ENCODE data around the gene RBM8A.

RBM8A gene

DNA sequence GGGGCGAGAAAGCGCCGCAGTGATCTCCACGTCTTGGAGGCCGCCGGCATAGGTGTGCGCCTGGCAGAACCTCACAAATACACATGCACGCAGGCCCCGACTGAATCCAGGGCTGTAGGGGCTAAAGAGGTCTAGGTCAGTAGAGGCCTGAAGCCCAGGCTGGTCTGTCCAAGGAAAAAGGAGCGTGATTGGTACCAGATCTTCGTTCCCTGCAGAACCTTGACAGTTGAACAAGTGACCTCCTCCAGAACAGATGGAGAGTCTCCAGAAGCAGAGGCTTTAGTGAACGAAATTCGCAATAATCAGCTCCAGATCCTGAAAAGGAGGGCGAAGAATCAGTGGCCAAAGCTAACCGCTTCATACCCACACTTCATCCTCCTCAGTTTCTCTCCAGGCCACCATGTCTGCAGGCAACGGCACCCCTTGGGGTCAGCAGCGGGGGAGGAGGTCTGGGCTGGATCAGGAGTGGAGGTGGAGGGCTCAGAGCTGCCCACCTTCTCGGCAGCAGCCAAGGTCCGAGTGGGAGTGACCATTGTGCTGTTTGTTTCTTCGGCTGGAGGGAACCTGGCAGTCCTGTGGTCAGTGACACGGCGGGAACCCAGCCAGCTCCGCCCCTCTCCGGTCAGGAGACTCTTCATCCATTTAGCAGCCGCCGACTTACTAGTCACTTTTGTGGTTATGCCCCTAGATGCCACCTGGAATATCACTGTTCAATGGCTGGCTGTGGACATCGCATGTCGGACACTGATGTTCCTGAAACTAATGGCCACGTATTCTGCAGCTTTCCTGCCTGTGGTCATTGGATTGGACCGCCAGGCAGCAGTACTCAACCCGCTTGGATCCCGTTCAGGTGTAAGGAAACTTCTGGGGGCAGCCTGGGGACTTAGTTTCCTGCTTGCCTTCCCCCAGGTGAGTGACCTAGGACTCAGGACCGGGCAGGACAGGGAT, 8.0 kb downstream of the RBM8A start:
- TF ChIP-seq, protein P1, sequence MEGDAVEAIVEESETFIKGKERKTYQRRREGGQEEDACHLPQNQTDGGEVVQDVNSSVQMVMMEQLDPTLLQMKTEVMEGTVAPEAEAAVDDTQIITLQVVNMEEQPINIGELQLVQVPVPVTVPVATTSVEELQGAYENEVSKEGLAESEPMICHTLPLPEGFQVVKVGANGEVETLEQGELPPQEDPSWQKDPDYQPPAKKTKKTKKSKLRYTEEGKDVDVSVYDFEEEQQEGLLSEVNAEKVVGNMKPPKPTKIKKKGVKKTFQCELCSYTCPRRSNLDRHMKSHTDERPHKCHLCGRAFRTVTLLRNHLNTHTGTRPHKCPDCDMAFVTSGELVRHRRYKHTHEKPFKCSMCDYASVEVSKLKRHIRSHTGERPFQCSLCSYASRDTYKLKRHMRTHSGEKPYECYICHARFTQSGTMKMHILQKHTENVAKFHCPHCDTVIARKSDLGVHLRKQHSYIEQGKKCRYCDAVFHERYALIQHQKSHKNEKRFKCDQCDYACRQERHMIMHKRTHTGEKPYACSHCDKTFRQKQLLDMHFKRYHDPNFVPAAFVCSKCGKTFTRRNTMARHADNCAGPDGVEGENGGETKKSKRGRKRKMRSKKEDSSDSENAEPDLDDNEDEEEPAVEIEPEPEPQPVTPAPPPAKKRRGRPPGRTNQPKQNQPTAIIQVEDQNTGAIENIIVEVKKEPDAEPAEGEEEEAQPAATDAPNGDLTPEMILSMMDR (IDR thresholded peaks at IDR 0.05) = no peak

GRCh38 chr1:145918144-145918991, 8.9 kb downstream of the RBM8A start, which contains the start of gene PEX11B:
Gene PEX11B, minus strand, starts transcription at chr1:145918717. Its CDS starts 29 bp downstream, at chr1:145918688.
- TF ChIP-seq, protein P1 (IDR thresholded peaks at IDR 0.05) = no peak

DNA sequence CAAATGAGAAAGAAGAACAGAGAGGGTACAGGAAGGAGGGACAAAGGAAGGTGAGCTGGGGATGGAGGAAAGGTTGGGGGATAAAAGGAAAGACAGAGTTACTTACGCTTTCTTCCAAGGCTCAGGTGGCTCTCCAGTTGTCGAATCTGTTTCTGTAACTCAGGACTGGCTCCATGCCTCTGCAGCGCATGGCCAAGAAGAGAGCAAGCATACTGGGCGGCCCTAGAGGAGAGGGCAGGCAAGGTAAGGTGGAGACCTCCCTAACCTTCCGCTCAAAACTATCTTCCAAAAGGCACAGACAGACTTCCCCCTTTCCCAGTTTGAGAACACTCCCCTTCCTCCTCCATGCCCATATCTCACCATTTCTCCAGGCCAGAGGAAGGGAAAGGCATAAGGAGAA, 9.7 kb downstream of the RBM8A start:
- TF ChIP-seq, protein P1 (IDR thresholded peaks at IDR 0.05) = no peak

DNA sequence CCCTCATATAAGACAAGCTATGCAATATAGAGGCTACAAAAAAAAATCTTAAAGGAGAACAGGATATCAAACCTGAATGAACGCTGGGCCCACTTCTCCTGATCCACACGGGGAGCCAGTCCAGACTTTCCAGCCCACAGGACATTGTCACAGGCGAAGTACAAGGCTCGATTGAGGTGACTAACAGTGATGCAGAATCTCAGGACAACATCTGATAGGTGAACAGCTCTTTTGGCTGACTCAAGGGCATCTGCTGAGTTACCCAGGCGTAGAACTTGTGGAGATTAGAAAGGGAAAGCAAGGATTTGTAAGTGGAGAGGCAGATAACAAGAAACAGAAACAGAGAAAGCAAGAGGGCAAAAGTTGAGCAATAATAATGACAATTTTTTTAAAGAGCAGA, 10.5 kb downstream of the RBM8A start:
- TF ChIP-seq, protein P1 (IDR thresholded peaks at IDR 0.05) = no peak

- TF ChIP-seq, protein P1 (IDR thresholded peaks at IDR 0.05) = no peak
Observed at GRCh38 chr1:145912128-145912641, 15.1 kb downstream of the RBM8A start.

DNA sequence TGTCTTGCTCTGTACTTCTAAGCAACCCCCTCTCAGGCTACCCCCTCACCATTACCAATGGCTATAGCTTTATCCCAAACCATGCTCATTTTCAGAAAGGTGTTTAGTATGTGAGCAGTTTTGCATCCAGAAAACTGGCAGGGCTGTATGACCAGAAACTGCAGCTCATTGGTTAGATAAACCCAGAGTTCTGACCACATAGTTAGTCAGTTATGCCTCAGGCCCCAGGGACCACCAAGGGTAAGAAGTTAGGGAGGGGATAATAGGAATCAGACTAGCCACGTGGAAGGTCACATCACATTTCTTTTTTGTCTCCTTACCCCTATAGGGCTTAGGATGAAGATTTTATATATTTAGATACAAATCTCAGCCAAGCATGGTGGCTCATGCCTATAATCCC, 18.6 kb downstream of the RBM8A start:
- TF ChIP-seq, protein P1 (IDR thresholded peaks at IDR 0.05) = no peak
